LoVo (cell line): ENCODE results near the gene NGRN.
"Not testable (repeated sequence)": the region's sequence is repeated elsewhere in the genome, so short reads cannot be mapped to it uniquely, and the experiment has no call there.

Experiments
- DNase-seq: peaks from one replicate; pipeline ENCODE4 v3.0.0-alpha.2; 2016; ENCODE audit warnings: low spot score

The NGRN gene

DNA sequence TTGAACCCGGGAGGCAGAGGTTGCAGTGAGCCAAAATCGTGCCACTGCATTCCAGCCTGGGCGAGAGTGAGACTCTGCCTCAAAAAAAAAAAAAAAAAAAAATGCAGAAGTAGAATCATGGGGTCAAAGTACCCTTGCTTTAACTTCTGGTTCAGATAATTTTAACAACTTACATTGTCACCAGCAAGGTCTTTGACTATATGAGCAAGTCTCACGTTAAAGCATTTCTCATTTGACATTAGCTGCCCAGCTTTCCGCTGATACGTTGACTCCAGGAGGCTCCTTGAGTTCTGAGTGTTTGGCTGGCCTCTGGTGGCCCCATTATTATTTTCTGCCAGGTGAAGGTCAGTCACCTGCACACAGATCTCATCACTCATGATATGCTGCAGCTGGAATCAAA lies 16.2 kb downstream of the NGRN start:
- not testable (repeated sequence) for DNase-seq

GRCh38 chr15:90286678-90287077 lies 21.2 kb downstream of the NGRN start:
- DNase-seq = no peak

- no peak for DNase-seq
Measured at GRCh38 chr15:90287101-90287500, 21.6 kb downstream of the NGRN start.

GRCh38 chr15:90287946-90288345 lies 22.5 kb downstream of the NGRN start:
- no peak for DNase-seq

GRCh38 chr15:90291679-90292356 lies 26.3 kb downstream of the NGRN start:
- peak; percentile 32 for DNase-seq

GRCh38 chr15:90293040-90293810 lies 27.8 kb downstream of the NGRN start:
- peak; percentile 86 for DNase-seq

- DNase-seq = no peak
Measured at GRCh38 chr15:90294159-90294558, 28.7 kb downstream of the NGRN start.

DNA sequence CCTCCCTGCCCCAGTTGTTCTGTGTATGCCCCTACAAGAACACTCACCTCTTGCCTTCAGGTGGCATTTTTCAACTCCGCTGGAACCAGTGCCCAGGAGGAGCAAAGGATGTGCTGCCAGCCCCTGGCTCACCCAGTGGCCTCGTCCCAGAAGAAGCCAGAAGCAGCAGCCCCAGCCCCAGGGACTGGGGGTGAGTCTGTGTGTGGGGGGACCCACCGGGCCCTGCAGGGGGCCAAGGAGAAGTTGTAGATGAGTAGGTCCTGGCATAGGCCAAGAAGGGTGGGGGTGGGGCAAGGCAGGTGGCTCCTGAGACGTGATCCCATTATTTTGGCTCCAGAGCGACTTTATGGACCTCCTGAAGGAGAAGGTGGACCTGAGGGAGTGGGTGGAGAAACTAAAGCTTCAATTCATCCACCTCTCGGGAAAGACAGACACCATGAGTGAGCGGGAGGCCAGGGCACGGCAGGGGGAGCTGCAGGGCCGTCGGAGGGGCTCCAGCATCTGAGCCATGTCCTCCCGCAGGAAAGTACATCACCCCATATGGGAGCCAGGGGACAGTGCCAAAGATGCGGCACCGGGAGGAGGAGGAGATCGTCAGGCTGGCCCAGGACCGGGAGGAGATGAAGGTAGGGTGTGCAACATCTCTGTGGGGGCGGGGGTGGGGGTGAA lies 29.3 kb downstream of the NGRN start:
- DNase-seq = no peak

DNA sequence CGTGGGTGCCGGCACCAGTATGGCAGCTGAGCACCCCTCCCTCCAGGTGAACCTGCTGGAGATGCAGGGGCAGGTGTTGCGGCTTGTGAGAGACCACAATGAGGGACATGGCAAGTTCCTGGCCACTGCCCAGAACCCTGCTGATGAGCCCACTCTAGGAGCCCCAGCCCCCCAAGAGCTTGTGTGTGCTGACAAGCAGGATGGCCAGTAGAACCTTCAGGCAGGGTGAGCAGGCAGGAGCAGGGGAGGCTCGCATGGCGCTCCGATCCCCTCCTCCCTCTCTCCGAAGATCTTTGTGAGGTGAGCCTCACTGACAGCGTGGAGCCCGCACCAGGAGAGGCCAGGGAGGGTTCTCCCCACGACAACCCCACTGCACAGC lies 29.8 kb downstream of the NGRN start:
- DNase-seq = no peak

DNA sequence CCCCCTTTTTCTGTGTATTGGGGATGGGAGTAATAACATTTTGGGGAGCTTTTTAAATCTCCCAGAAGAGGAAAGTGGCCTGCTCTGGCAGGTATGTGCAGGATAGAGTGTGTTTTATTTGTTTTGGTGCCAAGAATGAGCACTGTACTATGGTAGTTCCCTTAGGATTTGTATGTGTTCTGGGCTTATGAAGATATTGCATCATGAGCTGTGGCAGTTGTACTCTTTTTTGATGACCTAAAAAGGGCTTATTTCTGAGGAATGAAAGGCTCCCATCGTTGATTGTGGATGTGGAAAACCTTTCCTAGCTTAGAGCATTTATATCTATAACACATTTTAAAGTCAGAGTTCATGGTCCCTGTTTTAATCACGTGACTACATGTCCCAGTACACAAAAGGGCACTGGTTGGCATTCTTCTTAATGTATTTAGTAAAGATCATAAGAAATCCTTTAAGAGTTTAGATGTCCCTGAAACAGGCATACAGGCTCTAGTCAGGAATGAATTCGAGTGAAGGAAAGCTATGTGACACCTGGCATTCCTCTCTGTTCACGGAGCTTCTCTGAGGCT lies 30.9 kb downstream of the NGRN start:
- not testable (repeated sequence) for DNase-seq

DNA sequence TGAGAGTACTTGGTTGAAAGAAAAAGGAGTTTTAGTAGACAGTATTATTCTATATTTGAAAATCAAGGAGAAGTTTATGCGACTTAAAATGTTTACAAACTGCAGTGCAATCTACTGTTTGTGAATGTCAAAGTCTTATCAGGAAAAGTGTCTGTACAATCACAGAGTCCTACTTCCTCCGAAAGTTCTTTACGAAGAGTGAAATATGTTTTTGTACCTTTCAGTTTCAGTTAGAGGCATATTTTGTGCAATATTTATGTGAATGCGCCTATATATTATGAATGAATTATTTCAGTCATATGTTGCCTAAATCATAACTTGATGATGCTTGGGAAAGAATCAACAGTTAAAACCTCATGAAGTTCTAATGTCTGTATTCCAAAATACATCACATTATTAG lies 31.5 kb downstream of the NGRN start:
- DNase-seq = no peak

GRCh38 chr15:90300541-90300940 lies 35.1 kb downstream of the NGRN start:
- no peak for DNase-seq

- DNase-seq = peak; percentile 60
Measured at GRCh38 chr15:90300988-90301706, 35.7 kb downstream of the NGRN start.

DNA sequence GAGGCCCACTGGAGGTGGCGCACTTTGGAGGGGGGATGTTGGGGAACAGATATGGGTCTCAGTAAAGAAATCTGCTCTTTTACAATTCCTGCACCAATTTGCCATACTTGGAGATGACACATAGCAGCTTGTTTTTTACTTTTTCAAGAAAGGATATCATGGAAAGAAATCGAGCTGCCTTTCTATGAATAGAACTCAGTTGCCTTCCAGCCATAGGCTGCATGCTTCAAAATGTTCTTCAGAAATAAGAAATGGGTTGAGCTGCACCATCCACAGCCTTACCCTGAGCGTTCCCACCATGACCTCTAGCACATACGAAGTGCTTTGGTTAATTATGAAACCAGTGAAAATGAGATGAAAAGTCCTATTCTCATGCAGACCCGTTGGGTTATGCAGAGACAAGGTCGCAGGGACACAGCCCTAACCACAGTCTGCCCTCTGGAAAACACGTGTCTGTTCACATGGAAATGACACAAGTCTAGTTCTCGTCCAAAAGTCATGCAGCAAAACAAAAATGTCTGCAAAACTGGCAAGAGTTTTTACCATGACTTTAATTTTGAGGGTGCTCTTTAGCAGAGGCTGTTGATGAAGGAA lies 36.3 kb downstream of the NGRN start:
- DNase-seq = no peak

DNA sequence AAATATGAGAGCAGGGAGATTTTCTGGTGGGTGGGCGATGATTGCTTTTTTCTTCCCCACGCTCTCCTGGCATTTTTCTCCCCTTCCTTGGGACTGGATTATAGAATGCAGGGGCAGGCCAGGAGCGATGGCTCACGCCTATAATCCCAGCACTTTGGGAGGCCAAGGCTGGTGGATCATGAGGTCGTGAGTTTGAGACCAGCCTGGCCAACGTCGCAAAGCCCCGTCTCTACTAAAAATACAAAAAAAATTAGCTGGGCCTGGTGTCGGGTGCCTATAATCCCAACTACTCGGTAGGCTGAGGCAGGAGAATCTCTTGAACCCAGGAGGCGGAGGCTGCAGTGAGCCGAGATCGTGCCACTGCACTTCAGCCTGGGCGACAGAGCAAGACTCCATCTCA lies 39.9 kb downstream of the NGRN start:
- not testable (repeated sequence) for DNase-seq

- no peak for DNase-seq
Measured at GRCh38 chr15:90305932-90306331, 40.5 kb downstream of the NGRN start.

DNA sequence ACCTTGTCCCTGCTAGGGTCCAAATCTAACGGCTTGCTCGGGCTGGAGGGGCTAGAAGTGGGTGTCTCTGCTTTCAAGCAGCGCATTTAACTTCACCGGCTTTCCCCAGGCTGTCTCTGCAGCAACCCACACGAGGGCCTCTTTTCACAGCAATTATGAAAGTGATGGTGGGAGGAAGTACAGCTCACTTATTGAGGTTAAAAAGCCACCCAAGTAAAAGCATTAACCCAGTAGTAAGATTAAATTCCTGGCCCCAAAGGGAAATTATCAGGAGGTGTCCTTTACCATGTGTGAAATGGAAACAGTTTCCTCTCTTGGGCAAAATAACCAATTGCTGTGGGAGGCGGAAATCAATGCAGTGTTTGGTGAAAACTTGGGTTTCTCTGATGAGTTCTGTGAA lies 41.1 kb downstream of the NGRN start:
- DNase-seq = no peak

DNA sequence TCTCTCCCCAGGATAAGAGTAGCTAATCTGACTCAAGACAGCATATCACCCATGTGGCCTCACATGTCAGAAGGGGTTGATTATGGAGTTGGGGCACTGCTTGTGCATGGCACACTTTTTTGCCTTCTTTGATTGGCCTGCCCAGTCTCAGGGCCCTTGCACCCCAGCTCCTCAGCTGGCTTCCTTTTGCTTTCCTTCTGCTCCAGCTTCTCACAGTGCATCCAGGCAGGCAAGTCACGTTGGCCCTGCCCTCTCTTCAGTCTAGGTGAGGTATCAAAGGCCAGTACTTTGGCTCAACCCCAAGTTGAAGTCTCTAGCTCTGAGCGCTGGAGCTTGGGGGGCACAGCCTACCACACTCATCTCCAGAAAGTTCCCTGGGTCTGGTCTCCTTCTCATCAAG lies 42.2 kb downstream of the NGRN start:
- no peak for DNase-seq

DNA sequence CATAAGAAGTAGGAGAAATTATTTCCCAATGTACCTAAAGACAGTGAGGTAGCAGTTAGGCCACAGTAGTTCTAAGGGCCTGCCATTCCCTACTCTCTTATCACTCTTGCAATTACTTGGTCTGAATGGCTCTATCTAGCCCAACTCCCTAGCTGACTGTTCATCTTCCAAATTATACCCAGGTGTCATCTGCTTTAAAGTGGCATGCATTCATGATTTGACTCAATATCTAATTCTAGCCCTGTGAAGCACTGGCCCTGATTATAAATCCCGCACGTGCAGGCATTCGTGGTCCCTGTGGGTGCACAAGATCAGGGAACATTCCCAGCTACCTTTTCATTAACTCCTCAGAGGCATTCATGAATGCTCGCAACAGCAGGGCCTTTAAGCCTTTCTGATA lies 43.5 kb downstream of the NGRN start:
- no peak for DNase-seq

DNA sequence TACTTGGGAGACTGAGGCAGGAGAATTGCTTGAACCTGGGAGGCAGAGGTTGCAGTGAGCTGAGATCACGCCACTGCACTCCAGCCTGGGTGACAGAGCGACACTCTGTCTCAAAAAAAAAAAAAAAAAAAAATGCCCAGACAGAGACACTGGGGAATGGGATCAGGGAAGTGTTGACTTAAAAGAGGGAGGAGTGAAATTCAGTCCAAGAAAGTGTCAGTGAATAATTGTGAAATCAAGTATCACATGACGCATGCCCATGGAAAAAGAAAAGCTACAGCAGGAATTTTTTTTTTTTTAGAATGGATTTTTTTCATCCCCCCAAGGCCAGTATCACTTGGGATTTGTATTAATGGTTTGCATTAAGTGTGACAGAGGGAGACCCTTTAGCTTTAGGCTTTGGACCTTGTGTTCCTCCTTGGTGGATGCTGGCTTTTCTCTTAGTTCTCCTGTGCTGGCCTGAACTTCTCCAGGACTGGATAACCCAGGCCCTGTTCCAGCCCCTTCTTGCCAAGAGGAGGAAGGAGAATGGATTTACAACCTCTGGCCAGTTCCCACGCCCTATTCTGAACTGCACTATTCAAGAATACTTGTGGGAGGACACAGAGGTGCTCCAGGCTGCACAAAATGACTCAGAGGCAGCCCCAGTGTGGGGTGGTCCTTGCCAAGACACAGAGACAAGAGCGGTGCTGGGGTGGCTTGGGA lies 50.0 kb downstream of the NGRN start:
- DNase-seq = no peak

- DNase-seq = no peak
Measured at GRCh38 chr15:90316139-90316538, 50.7 kb downstream of the NGRN start.
